ENCODE measurements around the gene TAF1D. TPM values are rescaled to one million over a fixed set of nuclear protein-coding genes. Genes with fewer than 3 reads are reported as not detected.
A peak's percentile ranks its signal among the peaks of the same experiment; 100 is the strongest.

The TAF1D gene

GRCh38 chr11:93686226-93686625 lies 55.1 kb downstream of the TAF1D start:
- Histone ChIP-seq H3K9ac (ENCODE audit: low read length) (peak overlapping the region; percentile 58), H3K9me3 (ENCODE audit: control insufficient read depth, low read length) (no peaks in the 10 kb centered on the region), H3K36me3 (ENCODE audit: control insufficient read depth in 1 of 2, insufficient read depth in 2 of 2, low read depth in 1 of 2, low read length in 2 of 2) (peaks cover 0 to 68% of the 10 kb centered on the region in 2 experiments), H3K4ac (ENCODE audit: low read depth in 1 of 2, low read length in 2 of 2) (no peak overlapping the region), H2BK12ac (ENCODE audit: low read length in 2 of 2) (no peak overlapping the region), H3K27ac (ENCODE audit: low read length, poor library complexity, severe bottlenecking) (no peak overlapping the region), H3K14ac (ENCODE audit: low read length in 2 of 2) (no peak overlapping the region), H3K4me3 (ENCODE audit: insufficient read depth in 1 of 2, low read depth in 1 of 2, low read length in 2 of 2) (no peak overlapping the region), H2BK120ac (ENCODE audit: low read depth, low read length) (no peak overlapping the region), H4K91ac (ENCODE audit: low read length) (no peak overlapping the region), H2AFZ (ENCODE audit: low read depth, low read length) (no peak overlapping the region), H2BK15ac (ENCODE audit: low read depth, poor library complexity, severe bottlenecking) (no peak overlapping the region), H3K4me2 (ENCODE audit: low read length, poor library complexity, severe bottlenecking) (no peak overlapping the region), H2BK5ac (ENCODE audit: low read depth, low read length, poor library complexity, severe bottlenecking) (no peak overlapping the region), H3K18ac (ENCODE audit: low read depth in 1 of 2, low read length in 2 of 2) (no peak overlapping the region), H2AK5ac (ENCODE audit: low read length, severe bottlenecking) (no peak overlapping the region), H3K23ac (ENCODE audit: low read length in 2 of 2) (no peak overlapping the region), H4K8ac (ENCODE audit: low read length) (no peak overlapping the region), H3K79me1 (replicated peaks; ENCODE audit: low read length, poor library complexity, severe bottlenecking) (peaks cover 14% of the 10 kb centered on the region), H3K27me3 (ENCODE audit: control insufficient read depth in 1 of 2, insufficient read depth in 1 of 2, low read length in 2 of 2) (no peaks in the 10 kb centered on the region), H3K4me1 (ENCODE audit: control insufficient read depth, insufficient read depth, low read depth, low read length) (no peaks in the 10 kb centered on the region)
- WGBS, result no CpG with 5 or more reads among the region's 2 CpGs
- no peak for DNase-seq

Small RNA genes within 50 kb of the gene (small RNA-seq; reads per million reads assigned to genes)
- gene RF00019 (ENCODE audit: low read depth) (not detected), gene RF00493 (ENCODE audit: low read depth) (24.2 reads per million, percentile 87 among the genes with 10 or more reads in this experiment), gene SCARNA9 (ENCODE audit: low read depth) (not detected), gene SNORA1 (ENCODE audit: low read depth) (not detected), gene SNORA18 (ENCODE audit: low read depth) (not detected), gene SNORA25 (ENCODE audit: low read depth) (not detected), gene SNORA32 (ENCODE audit: low read depth) (not detected), gene SNORA40 (ENCODE audit: low read depth) (not detected), gene SNORA8 (ENCODE audit: low read depth) (not detected), gene SNORD5 (ENCODE audit: low read depth) (not detected), gene SNORD6 (ENCODE audit: low read depth) (1,876 reads per million, percentile 98 among the genes with 10 or more reads in this experiment)

Measured in mesenchymal stem cell (in vitro differentiated cells and primary cell).